ENCODE measurements around the gene SPSB4. TPM values are rescaled to one million over a fixed set of nuclear protein-coding genes. Genes with fewer than 3 reads are reported as not detected.

The SPSB4 gene
- total RNA-seq, 1 donor from 2014 or later: 1.7 TPM

Other genes starting within 250 kb of the SPSB4 start
- gene SLC25A36, start 109.5 kb upstream of the SPSB4 start, total RNA-seq (ENCODE audit: insufficient read depth, low replicate concordance): 122 TPM
- 28.2 TPM for gene PXYLP1, start 180.5 kb downstream of the SPSB4 start, total RNA-seq (ENCODE audit: insufficient read depth, low replicate concordance)

All from umbilical cord (tissue), 1 donor.